H1 (cell line): Measurements from ENCODE around the gene UCKL1. TPM values are rescaled to one million over a fixed set of nuclear protein-coding genes. Genes with fewer than 3 reads are reported as not detected.

Experiments used
- ATF3 ChIP-seq: IDR thresholded peaks from 2 replicates; pipeline ENCODE4 v1.6.1; 2011; ENCODE audit warnings: low read depth, mild to moderate bottlenecking, low read length; ENCODE audit not compliant: insufficient read depth
- HDAC2 ChIP-seq, 2 experiments: fragments of 300-600 bp in 1 of 2; sonication (generic) in 1 of 2; IDR thresholded peaks; 2 replicates each; pipeline ENCODE4 v1.6.1; 2011 to 2012; ENCODE audit warnings: low read depth in 2 of 2, low read length in 2 of 2, mild to moderate bottlenecking in 2 of 2, moderate library complexity in 2 of 2, borderline replicate concordance in 1 of 2, inconsistent platforms in 1 of 2
- JUND ChIP-seq: IDR thresholded peaks from 2 replicates; pipeline ENCODE4 v1.6.1; 2011; ENCODE audit warnings: mild to moderate bottlenecking, improper control_type of control experiment, low read length
- POLR2A ChIP-seq, 2 experiments: IDR thresholded peaks; 1 replicate in 1 of 2; 2 replicates in 1 of 2; pipeline ENCODE4 v1.6.1; 2011; ENCODE audit warnings: low read depth in 2 of 2, low read length in 2 of 2, mild to moderate bottlenecking in 2 of 2; ENCODE audit errors: control extremely low read depth in 1 of 2
- POLR2AphosphoS5 ChIP-seq: IDR thresholded peaks from 2 replicates; pipeline ENCODE4 v1.6.1; 2011; ENCODE audit warnings: low read depth, low read length
- RFX5 ChIP-seq: IDR thresholded peaks from 2 replicates; pipeline ENCODE4 v1.6.1; 2011; ENCODE audit warnings: low read depth, low read length, improper control_type of control experiment, borderline replicate concordance
- RNF2 ChIP-seq: fragments of 200-900, 300-1000 bp; sonication (generic); IDR thresholded peaks from 2 replicates; pipeline ENCODE4 v1.7.1; 2016; ENCODE audit warnings: borderline replicate concordance, low read depth, mild to moderate bottlenecking, antibody characterized with exemption, low read length; ENCODE audit not compliant: poor library complexity, severe bottlenecking; ENCODE audit errors: missing control alignments
- TAF1 ChIP-seq: IDR thresholded peaks from 2 replicates; pipeline ENCODE4 v1.6.1; 2011; ENCODE audit warnings: mild to moderate bottlenecking, low read depth, low read length
- TBP ChIP-seq: IDR thresholded peaks from 2 replicates; pipeline ENCODE4 v1.6.1; 2011; ENCODE audit warnings: low read depth, low read length, improper control_type of control experiment
- polyA plus RNA-seq, 7 experiments: library from polyadenylated mRNA; depleted of rRNA in 3 of 7; stranded (reverse) in 5 of 7; unstranded in 2 of 7; fragments of >200 nt in 5 of 7; fragments of 200-250 nt in 2 of 7; gene quantifications; 1 replicate in 5 of 7; 2 replicates in 1 of 7; 4 replicates in 1 of 7; pipeline versions ENCODE4 v1.2.1 to v1.2.3, GENCODE V29; 2011 to 2013; ENCODE audit warnings: missing spikeins in 2 of 7, mixed read lengths in 2 of 7
- total RNA-seq: library from RNA; stranded (reverse); fragmentation: NEBNext Ultra II Directional; extraction: Animal tissue kit (Norgen Biotek cat#: 25700); gene quantifications from 2 replicates; pipeline ENCODE4 v1.2.1, GENCODE V29; 2021

The UCKL1 gene
- total and polyA plus RNA-seq, 2 of the 8 experiments (the other 6 are each of a cell fraction or from before 2014, with no cell fraction given), result 36.5 to 91.2 TPM

- no peak for TF ChIP-seq HDAC2 (IDR thresholded peaks at IDR 0.05; ENCODE audit: borderline replicate concordance in 1 of 2, low read depth in 2 of 2, low read length in 2 of 2)
- no peak for TF ChIP-seq RFX5
- no peak for TF ChIP-seq POLR2AphosphoS5
- no peak for TF ChIP-seq ATF3
- no peak for TF ChIP-seq TBP
- TF ChIP-seq JUND, result no peak
- no peak for TF ChIP-seq TAF1
- TF ChIP-seq POLR2A (IDR thresholded peaks at IDR 0.05; ENCODE audit: control extremely low read depth in 1 of 2, low read depth in 2 of 2, low read length in 2 of 2), result no peak
- TF ChIP-seq RNF2, result no peak
- TF ChIP-seq, all 59 proteins: peak for 11
Measured at GRCh38 chr20:63973636-63974401, 17.6 kb upstream of the UCKL1 start (continued).
